GM12801 (cell line): ENCODE measurements around the gene SLCO4C1.

ENCODE experiments used
- CTCF ChIP-seq: IDR thresholded peaks from one replicate; pipeline ENCODE4 v1.5.1; 2011; ENCODE audit warnings: control low read depth; ENCODE audit not compliant: insufficient read length; ENCODE audit errors: extremely low read depth

The SLCO4C1 gene

GRCh38 chr5:102262688-102263087, 33.4 kb downstream of the SLCO4C1 start:
- TF ChIP-seq CTCF: no peak

- TF ChIP-seq CTCF: no peak
Measured at GRCh38 chr5:102249381-102249780, 46.7 kb downstream of the SLCO4C1 start.

GRCh38 chr5:102243213-102243612, 52.9 kb downstream of the SLCO4C1 start:
- no peak for TF ChIP-seq CTCF

- TF ChIP-seq CTCF: no peak
Measured at GRCh38 chr5:102241809-102242421, 54.2 kb downstream of the SLCO4C1 start.

- TF ChIP-seq CTCF: no peak
Measured at GRCh38 chr5:102231693-102232619, 64.1 kb downstream of the SLCO4C1 start.

GRCh38 chr5:102229685-102230084, 66.4 kb downstream of the SLCO4C1 start:
- no peak for TF ChIP-seq CTCF

GRCh38 chr5:102226321-102226720, 69.8 kb downstream of the SLCO4C1 start:
- TF ChIP-seq CTCF: no peak
